OCI-LY1 (cell line): ENCODE data around the gene ZBED3.

ENCODE experiments used
- CTCF ChIP-seq: fragments of 200-600 bp; sonication (generic), shearing (Covaris generic); IDR thresholded peaks from 2 replicates; pipeline ENCODE4 v1.5.1; 2017; ENCODE audit warnings: mild to moderate bottlenecking, antibody characterized with exemption, low read length, moderate library complexity, mixed read lengths
- EZH2 ChIP-seq: fragments of 200-600 bp; sonication (generic), shearing (Covaris generic); IDR thresholded peaks from 2 replicates; pipeline ENCODE4 v1.8.0; 2017; ENCODE audit warnings: borderline replicate concordance, mixed run types, mild to moderate bottlenecking, antibody characterized with exemption, low read length, moderate library complexity, mixed read lengths

DNA sequence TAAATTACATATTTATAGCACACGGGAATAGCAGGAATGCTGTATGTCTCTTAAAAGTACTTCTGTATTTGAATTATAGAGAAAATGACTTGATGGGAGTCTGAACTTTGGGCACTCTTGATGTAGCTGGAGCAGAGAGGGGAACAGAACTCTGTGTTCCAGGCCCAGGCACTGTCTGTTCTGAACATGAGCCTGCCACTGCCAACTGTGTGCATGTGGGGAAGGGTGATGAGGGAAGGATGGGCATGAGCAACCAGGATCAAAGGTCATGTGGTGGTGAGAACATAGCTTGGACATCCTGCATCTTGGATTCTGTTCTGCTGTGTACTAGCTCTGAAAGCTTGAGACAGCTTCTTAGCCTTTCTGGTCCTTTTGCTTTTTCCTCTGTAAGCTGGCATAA is 16.4 kb upstream of the ZBED3 start:
- TF ChIP-seq CTCF (no peak), EZH2 (no peak)
